Measurements from ENCODE around the gene TLDC2. TPM values are rescaled to one million over a fixed set of nuclear protein-coding genes. Genes with fewer than 3 reads are reported as not detected.

Gene TLDC2
- total RNA-seq, 1 experiment from 2014 or later: 0.17 TPM

GRCh38 chr20:36835453-36836198, 40.3 kb upstream of the TLDC2 start (continued):
- no peak for TF ChIP-seq PREB (CRISPR knock-in tag; IDR thresholded peaks at IDR 0.05; ENCODE audit: borderline replicate concordance)
- peak; percentile 41; the same call in 1 of the 2 replicates for TF ChIP-seq MAX (CRISPR knock-in tag; IDR thresholded peaks at IDR 0.05)
- TF ChIP-seq SP1 (CRISPR knock-in tag; conservative IDR thresholded peaks at IDR 0.05): peak; percentile 67
- TF ChIP-seq SMAD4 (CRISPR knock-in tag; IDR thresholded peaks at IDR 0.05): no peak

GRCh38 chr20:36836591-36837269, 39.2 kb upstream of the TLDC2 start:
- Mint-ChIP-seq H3K36me3 (no peaks in the 10 kb centered on the region; the same call in 1 of the 2 replicates), H3K27ac (peak overlapping the region; percentile 83), H3K9me3 (no peaks in the 10 kb centered on the region), H3K4me1 (peaks cover 31% of the 10 kb centered on the region), H3K4me3 (peak overlapping the region; percentile 67), H3K27me3 (ENCODE audit: low read depth) (no peaks in the 10 kb centered on the region)
- DNase-seq (ENCODE audit: low spot score) (peak; percentile 90), ATAC-seq (peak; percentile 61)
- POLR2A ChIA-PET: interaction anchor here (0.7 to 1.6 kb wide), 5 partner anchors 22 to 46 kb away, joined by 3 to 10 read pairs (median 6); no protein-coding TSS in a partner anchor
- CTCF ChIA-PET: interaction anchor here (0.6 to 7.0 kb wide), 30 partner anchors 9 to 310 kb away, joined by 3 to 89 read pairs (median 4); partner anchors contain the start of genes DSN1, RAB5IF and TLDC2
- TF ChIP-seq ZMAT4 (CRISPR knock-in tag; IDR thresholded peaks at IDR 0.05): no peak
- no peak for TF ChIP-seq PREB (CRISPR knock-in tag; IDR thresholded peaks at IDR 0.05; ENCODE audit: borderline replicate concordance)
- TF ChIP-seq ZNF121 (CRISPR knock-in tag; IDR thresholded peaks at IDR 0.05): peak; percentile 99
- TF ChIP-seq MYBL2 (CRISPR knock-in tag; IDR thresholded peaks at IDR 0.05): 0 out of 2 replicates have a peak, but pooled peaks have one; percentile 47
- TF ChIP-seq AR (CRISPR knock-in tag; IDR thresholded peaks at IDR 0.05): peak; percentile 79; the same call in 1 of the 2 replicates
- 0 out of 2 replicates have a peak, but pooled peaks have one; percentile 9 for TF ChIP-seq ZNF532 (CRISPR knock-in tag; IDR thresholded peaks at IDR 0.05; ENCODE audit: borderline replicate concordance)
- no peak for TF ChIP-seq FOXP4 (CRISPR knock-in tag; IDR thresholded peaks at IDR 0.05)
- TF ChIP-seq SOX15 (CRISPR knock-in tag; IDR thresholded peaks at IDR 0.05): no peak
- TF ChIP-seq MAX (CRISPR knock-in tag; IDR thresholded peaks at IDR 0.05): 0 out of 2 replicates have a peak, but pooled peaks have one; percentile 23
- TF ChIP-seq FOXK1 (CRISPR knock-in tag; IDR thresholded peaks at IDR 0.05): peak; percentile 61; the same call in 1 of the 2 replicates
- no peak for TF ChIP-seq PRDM15 (CRISPR knock-in tag; IDR thresholded peaks at IDR 0.05)
- TF ChIP-seq TEAD4 (CRISPR knock-in tag; IDR thresholded peaks at IDR 0.05): no peak

Measured in WTC11 (cell line).